ENCODE results near the gene SSH3. TPM values are rescaled to one million over a fixed set of nuclear protein-coding genes. Genes with fewer than 3 reads are reported as not detected.

SSH3 gene
- total and polyA plus RNA-seq, 11 donors: 8.1 to 23.9 (median 15.8) TPM

DNA sequence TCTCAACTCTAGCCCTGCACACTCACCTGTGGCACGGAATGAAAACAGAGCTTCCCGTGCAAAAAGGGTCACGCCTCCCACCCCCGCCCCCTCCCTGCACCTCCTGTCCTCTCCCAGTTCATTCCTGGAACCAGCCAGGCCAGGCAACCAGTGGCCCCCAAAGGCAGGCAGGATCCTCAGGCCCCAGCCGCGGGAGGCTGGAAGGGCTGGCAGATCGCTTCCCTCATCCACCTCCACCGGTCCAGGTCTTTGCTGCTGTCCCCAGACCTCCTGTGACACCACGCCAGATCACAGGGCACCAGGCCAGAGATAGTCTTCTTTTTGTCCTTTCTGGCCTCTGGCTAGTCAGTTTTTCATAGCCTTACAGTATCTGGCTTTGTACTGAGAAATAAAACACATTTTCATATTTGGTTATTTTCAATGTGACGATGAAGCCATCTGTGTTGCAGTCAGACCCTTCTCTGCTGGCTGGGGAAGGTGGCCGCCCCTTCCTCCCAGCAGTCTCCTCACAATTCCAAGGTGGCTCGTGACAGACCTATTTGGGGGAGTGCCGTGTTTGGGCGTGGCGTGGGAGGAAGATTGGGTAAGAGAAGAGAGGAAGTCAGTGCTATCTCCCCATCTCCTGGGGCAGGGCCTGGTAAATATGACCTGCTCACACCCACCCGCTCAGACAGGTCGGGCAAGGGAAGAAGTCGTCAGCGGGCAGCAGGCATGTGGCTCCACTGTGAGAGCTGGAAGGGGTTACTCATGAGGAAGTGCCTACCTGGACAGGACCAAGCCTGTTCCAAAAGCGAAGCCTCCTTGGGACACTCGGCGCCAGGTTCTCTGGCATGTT is 9.1 kb downstream of the SSH3 start:
- Histone ChIP-seq H3K9me3 (no peaks in the 10 kb centered on the region), H3K27me3 (no peaks in the 10 kb centered on the region), H3K36me3 (peaks cover 0 to 36% (median 19%) of the 10 kb centered on the region in 9 donors), H3K4me1 (peaks cover 0 to 18% (median 5%) of the 10 kb centered on the region in 12 donors), H3K27ac (peak overlapping the region in 1 of 12 donors; percentile 73), H3K4me3 (no peak overlapping the region)
- intact Hi-C loops (cut with DNase I): loop anchor here in 3 of 10 donors (10.0 kb wide), 1 partner anchor 228 kb away; no protein-coding TSS in a partner anchor
- ATAC-seq: no peak
- 70 to 79% (median 74%) methylated on average over 21 to 22 of the region's 22 CpGs for WGBS, 4 donors
- peak in 1 of 5 donors; percentile 30 for DNase-seq
- TF ChIP-seq, protein P1, sequence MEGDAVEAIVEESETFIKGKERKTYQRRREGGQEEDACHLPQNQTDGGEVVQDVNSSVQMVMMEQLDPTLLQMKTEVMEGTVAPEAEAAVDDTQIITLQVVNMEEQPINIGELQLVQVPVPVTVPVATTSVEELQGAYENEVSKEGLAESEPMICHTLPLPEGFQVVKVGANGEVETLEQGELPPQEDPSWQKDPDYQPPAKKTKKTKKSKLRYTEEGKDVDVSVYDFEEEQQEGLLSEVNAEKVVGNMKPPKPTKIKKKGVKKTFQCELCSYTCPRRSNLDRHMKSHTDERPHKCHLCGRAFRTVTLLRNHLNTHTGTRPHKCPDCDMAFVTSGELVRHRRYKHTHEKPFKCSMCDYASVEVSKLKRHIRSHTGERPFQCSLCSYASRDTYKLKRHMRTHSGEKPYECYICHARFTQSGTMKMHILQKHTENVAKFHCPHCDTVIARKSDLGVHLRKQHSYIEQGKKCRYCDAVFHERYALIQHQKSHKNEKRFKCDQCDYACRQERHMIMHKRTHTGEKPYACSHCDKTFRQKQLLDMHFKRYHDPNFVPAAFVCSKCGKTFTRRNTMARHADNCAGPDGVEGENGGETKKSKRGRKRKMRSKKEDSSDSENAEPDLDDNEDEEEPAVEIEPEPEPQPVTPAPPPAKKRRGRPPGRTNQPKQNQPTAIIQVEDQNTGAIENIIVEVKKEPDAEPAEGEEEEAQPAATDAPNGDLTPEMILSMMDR (IDR thresholded peaks at IDR 0.05): no peak
- no peak for TF ChIP-seq POLR2A (IDR thresholded peaks at IDR 0.05)

DNA sequence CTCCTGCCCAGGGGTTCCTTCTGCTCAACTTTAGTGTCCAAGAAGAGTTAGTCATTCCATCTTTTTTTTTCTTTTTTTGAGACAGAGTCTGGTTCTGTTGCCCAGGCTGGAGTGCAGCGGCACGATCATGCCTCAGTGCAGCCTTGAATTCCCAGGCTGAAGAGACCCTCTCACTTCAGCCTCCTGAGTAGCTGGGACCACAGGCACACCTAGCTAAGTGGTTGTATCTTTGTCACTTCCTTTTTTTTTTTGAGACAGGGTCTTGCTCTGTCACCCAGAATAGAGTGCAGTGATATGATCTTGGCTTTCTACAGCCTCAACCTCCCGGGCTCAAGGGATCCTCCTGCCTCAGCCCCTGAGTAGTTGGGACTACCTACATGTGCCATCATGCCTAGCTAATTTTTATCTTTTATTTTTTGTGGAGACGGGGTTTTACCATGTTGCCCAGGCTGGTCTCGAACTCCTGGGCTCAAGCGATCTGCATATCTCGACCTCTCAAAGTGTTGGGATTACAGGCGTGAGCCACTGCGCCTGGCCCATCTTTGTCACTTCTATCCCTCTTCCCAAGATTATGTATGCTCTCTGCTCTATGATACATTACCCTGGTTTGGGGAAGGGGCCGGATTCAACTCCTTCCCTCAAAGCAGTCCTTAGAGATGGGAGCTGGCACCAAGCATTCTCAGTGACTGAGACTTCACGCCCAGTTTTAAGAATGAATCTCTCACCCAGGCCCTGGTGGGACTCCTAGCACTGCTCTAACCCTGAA is 10.0 kb downstream of the SSH3 start:
- peaks cover 0 to 27% (median 15%) of the 10 kb centered on the region in 9 donors for H3K36me3 ChIP-seq
- intact Hi-C loops (cut with DNase I): loop anchor here in 3 of 10 donors (10.0 kb wide), 1 partner anchor 229 kb away; no protein-coding TSS in a partner anchor
- no peak for ATAC-seq

DNA sequence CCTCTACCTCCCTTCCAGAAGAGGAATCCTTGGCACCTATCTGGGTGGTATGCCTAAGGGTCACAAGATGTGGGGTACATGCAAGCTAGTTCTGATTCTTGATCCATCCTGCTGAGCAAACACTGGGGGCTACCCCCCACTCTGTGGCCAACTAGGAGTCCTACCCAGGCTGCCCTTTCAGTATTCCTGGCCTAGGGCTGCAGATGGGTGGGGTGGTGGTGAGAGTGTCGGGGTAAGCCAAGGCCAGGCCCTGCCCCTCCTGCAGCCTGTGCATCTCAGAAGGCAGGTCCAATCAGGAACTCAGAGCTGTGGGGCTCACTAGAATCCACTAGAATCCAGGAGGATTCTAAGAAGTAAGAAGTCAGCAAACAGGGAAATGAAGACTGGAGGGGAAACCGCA is 10.9 kb downstream of the SSH3 start:
- ATAC-seq (no peak), DNase-seq (no peak)
- no peak overlapping the region for H3K27ac ChIP-seq
- no peak overlapping the region for H3K4me3 ChIP-seq
- H3K4me1 ChIP-seq: peaks cover 0 to 27% (median 12%) of the 10 kb centered on the region in 12 donors
- peaks cover 0 to 18% (median 8%) of the 10 kb centered on the region in 9 donors for H3K36me3 ChIP-seq
- no peaks in the 10 kb centered on the region for H3K9me3 ChIP-seq
- intact Hi-C loops (cut with DNase I): loop anchor here in 3 of 10 donors (10.0 kb wide), 1 partner anchor 229 kb away; no protein-coding TSS in a partner anchor
- 92 to 100% (median 99%) methylated on average over 2 of the region's 2 CpGs for WGBS, 4 donors
- no peaks in the 10 kb centered on the region for H3K27me3 ChIP-seq
- TF ChIP-seq, protein P1 (IDR thresholded peaks at IDR 0.05): no peak
- no peak for TF ChIP-seq POLR2A (IDR thresholded peaks at IDR 0.05)

More for the DNA sequence above, 10.0 kb downstream of the SSH3 start:
- Histone ChIP-seq H3K27me3 (no peaks in the 10 kb centered on the region), H3K27ac (peak overlapping the region in 1 of 12 donors; percentile 73), H3K9me3 (no peaks in the 10 kb centered on the region), H3K4me1 (peaks cover 0 to 21% (median 7%) of the 10 kb centered on the region in 12 donors), H3K4me3 (no peak overlapping the region)
- 85 to 92% (median 90%) methylated on average over 11 of the region's 11 CpGs for WGBS, 4 donors
- DNase-seq: no peak
- no peak for TF ChIP-seq POLR2A (IDR thresholded peaks at IDR 0.05)
- TF ChIP-seq, protein P1 (IDR thresholded peaks at IDR 0.05): no peak
